Measurements from ENCODE around the gene CEP152. TPM values are rescaled to one million over a fixed set of nuclear protein-coding genes. Genes with fewer than 3 reads are reported as not detected.

CEP152 gene
- total and polyA plus RNA-seq, 2 of the 13 experiments (the other 11 are each of a cell fraction or from before 2014, with no cell fraction given) = 1.3 to 14.7 TPM

DNA sequence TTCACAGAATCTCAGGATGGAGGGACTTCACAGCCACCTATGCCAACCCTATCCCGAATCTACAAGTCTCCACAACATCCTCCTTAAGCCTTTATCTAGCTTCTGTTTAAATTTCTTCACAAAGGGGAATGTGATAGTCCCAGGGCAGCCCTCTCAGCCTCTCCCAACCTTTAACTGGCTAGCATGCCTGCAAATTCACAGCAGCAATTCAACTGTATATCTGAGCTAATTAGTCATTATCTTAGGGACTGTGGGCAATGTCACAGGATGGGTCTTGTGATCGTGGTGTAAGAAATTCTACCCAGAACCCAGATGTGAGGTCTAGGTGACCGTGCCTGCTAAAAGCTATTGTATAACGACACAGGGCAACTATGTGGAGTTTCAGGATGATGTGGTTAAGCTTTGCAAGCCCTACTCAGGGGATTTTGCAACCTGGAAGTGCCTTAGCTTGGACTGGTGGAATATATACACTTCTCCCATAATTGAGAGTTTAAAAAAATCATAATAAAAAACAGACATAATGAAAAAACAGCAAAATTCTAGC is 99.8 kb downstream of the CEP152 start (continued):
- TF ChIP-seq, protein P1, sequence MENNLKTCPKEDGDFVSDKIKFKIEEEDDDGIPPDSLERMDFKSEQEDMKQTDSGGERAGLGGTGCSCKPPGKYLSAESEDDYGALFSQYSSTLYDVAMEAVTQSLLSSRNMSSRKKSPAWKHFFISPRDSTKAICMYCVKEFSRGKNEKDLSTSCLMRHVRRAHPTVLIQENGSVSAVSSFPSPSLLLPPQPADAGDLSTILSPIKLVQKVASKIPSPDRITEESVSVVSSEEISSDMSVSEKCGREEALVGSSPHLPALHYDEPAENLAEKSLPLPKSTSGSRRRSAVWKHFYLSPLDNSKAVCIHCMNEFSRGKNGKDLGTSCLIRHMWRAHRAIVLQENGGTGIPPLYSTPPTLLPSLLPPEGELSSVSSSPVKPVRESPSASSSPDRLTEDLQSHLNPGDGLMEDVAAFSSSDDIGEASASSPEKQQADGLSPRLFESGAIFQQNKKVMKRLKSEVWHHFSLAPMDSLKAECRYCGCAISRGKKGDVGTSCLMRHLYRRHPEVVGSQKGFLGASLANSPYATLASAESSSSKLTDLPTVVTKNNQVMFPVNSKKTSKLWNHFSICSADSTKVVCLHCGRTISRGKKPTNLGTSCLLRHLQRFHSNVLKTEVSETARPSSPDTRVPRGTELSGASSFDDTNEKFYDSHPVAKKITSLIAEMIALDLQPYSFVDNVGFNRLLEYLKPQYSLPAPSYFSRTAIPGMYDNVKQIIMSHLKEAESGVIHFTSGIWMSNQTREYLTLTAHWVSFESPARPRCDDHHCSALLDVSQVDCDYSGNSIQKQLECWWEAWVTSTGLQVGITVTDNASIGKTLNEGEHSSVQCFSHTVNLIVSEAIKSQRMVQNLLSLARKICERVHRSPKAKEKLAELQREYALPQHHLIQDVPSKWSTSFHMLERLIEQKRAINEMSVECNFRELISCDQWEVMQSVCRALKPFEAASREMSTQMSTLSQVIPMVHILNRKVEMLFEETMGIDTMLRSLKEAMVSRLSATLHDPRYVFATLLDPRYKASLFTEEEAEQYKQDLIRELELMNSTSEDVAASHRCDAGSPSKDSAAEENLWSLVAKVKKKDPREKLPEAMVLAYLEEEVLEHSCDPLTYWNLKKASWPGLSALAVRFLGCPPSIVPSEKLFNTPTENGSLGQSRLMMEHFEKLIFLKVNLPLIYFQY (CRISPR knock-in tag; IDR thresholded peaks at IDR 0.05; ENCODE audit: borderline replicate concordance) = no peak

DNA sequence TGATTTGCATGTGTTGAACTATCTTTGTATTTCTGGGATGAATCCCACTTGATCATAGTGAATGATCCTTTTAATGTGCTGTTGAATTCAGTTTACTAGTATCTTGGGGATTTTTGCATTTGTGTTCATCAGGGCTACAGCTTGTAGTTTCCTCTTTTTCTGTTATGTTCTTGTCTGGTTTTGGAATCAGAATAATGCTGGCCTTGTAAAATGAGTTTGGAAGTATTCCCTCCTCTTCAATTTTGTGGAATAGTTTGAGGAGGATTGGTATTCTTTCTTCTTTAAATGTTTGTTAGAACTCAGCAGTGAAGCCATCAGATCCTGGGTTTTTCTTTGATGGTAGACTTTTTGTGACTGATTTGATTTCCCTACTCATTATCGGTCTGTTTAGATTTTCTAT is 102.2 kb downstream of the CEP152 start:
- Histone ChIP-seq H4K20me1 (ENCODE audit: insufficient read depth, low read length) (no peaks in the 10 kb centered on the region), H3K4me3 (replicated peaks in 1 of 3; ENCODE audit: insufficient read depth in 1 of 3, low read depth in 2 of 3, low read length in 3 of 3) (no peak overlapping the region), H3K9ac (ENCODE audit: insufficient read depth, low read depth, low read length) (no peak overlapping the region), H3K27ac (ENCODE audit: extremely low read length, insufficient read depth, low read length) (no peak overlapping the region), H3K4me1 (ENCODE audit: insufficient read depth, low read length) (peaks cover 9% of the 10 kb centered on the region), H3K4me2 (ENCODE audit: low read depth, low read length) (no peak overlapping the region), H2AFZ (ENCODE audit: low read length) (no peak overlapping the region), H3K9me3 (ENCODE audit: low read length) (0 out of 2 replicates have a peak, but pooled peaks cover 3% of the 10 kb centered on the region), H3K36me3 (replicated peaks in 1 of 2; ENCODE audit: control insufficient read depth in 1 of 2, insufficient read depth in 2 of 2, low read length in 2 of 2) (no peaks in the 10 kb centered on the region), H3K27me3 (ENCODE audit: control insufficient read depth in 1 of 2, insufficient read depth in 2 of 2, low read length in 2 of 2) (no peaks in the 10 kb centered on the region), H3K79me2 (ENCODE audit: insufficient read depth, low read length) (no peaks in the 10 kb centered on the region)
- CTCF ChIA-PET (ENCODE audit: low intra/inter-chr PET ratio, low total read pairs) = no interaction called here
- in situ Hi-C loops (cut with HindIII; ENCODE audit: extremely low pct_ligation_motif_present, low pct_unique_long_range_greater_than_20kb) = no loop called here
- BruUV-seq (replicated peaks) = no TSS peak
- 100% methylated on average over 1 of the region's 1 CpG for WGBS (ENCODE audit: low lambda C conversion rate)
- POLR2A ChIA-PET = no interaction called here
- intact Hi-C loops (cut with micrococcal nuclease; ENCODE audit: unreplicated experiment) = no loop called here
- DNase-seq (ENCODE audit: low spot score) (no peak), FAIRE-seq (no peak), ATAC-seq (no peak)
- TF ChIP-seq ZFP1 (CRISPR knock-in tag; IDR thresholded peaks at IDR 0.05) (no peak), NCOA1 (CRISPR knock-in tag; IDR thresholded peaks at IDR 0.05) (no peak), HNRNPL (IDR thresholded peaks at IDR 0.05; ENCODE audit: low read depth, low read length) (no peak), ZNF124 (CRISPR knock-in tag; IDR thresholded peaks at IDR 0.05) (no peak), HNF4G (IDR thresholded peaks at IDR 0.05; ENCODE audit: borderline replicate concordance, low read depth, low read length) (no peak), HNF4G (CRISPR knock-in tag; IDR thresholded peaks at IDR 0.05; ENCODE audit: borderline replicate concordance, low read depth) (no peak), ATF7 (IDR thresholded peaks at IDR 0.05) (no peak), ATF7 (CRISPR knock-in tag; IDR thresholded peaks at IDR 0.05) (no peak)
- TF ChIP-seq, protein P2, sequence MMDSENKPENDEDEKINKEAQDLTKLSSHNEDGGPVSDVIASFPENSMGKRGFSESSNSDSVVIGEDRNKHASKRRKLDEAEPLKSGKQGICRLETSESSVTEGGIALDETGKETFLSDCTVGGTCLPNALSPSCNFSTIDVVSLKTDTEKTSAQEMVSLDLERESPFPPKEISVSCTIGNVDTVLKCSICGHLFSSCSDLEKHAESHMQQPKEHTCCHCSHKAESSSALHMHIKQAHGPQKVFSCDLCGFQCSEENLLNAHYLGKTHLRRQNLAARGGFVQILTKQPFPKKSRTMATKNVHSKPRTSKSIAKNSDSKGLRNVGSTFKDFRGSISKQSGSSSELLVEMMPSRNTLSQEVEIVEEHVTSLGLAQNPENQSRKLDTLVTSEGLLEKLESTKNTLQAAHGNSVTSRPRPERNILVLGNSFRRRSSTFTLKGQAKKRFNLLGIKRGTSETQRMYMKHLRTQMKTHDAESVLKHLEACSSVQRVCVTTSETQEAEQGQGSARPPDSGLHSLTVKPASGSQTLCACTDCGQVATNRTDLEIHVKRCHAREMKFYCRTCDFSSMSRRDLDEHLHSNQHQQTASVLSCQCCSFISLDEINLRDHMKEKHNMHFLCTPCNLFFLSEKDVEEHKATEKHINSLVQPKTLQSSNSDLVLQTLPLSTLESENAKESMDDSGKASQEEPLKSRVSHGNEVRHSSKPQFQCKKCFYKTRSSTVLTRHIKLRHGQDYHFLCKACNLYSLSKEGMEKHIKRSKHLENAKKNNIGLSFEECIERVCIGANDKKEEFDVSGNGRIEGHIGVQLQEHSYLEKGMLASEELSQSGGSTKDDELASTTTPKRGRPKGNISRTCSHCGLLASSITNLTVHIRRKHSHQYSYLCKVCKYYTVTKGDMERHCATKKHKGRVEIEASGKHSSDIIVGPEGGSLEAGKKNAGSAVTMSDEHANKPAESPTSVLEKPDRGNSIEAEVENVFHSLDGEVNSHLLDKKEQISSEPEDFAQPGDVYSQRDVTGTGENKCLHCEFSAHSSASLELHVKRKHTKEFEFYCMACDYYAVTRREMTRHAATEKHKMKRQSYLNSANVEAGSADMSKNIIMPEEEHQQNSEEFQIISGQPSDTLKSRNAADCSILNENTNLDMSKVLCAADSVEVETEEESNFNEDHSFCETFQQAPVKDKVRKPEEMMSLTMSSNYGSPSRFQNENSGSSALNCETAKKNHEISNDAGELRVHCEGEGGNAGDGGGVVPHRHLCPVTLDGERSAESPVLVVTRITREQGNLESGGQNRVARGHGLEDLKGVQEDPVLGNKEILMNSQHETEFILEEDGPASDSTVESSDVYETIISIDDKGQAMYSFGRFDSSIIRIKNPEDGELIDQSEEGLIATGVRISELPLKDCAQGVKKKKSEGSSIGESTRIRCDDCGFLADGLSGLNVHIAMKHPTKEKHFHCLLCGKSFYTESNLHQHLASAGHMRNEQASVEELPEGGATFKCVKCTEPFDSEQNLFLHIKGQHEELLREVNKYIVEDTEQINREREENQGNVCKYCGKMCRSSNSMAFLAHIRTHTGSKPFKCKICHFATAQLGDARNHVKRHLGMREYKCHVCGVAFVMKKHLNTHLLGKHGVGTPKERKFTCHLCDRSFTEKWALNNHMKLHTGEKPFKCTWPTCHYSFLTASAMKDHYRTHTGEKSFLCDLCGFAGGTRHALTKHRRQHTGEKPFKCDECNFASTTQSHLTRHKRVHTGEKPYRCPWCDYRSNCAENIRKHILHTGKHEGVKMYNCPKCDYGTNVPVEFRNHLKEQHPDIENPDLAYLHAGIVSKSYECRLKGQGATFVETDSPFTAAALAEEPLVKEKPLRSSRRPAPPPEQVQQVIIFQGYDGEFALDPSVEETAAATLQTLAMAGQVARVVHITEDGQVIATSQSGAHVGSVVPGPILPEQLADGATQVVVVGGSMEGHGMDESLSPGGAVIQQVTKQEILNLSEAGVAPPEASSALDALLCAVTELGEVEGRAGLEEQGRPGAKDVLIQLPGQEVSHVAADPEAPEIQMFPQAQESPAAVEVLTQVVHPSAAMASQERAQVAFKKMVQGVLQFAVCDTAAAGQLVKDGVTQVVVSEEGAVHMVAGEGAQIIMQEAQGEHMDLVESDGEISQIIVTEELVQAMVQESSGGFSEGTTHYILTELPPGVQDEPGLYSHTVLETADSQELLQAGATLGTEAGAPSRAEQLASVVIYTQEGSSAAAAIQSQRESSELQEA (CRISPR knock-in tag; IDR thresholded peaks at IDR 0.05; ENCODE audit: not compliant biosample characterization) = no peak
